Muscle of arm (tissue), 12 donors: Measurements from ENCODE around the gene POLR1G. TPM values are rescaled to one million over a fixed set of nuclear protein-coding genes. Genes with fewer than 3 reads are reported as not detected.

Source experiments
- DNase-seq: peaks from one replicate; pipeline ENCODE4 v3.0.0-alpha.2; 2013
- polyA plus RNA-seq, 12 donors: library from polyadenylated mRNA; unstranded; fragments of 120-200 nt; gene quantifications; one replicate each; pipeline ENCODE4 v1.2.1, GENCODE V29; 2013; ENCODE audit not compliant: insufficient read length in 12 of 12

The POLR1G gene
- polyA plus RNA-seq, 12 donors, result 2.9 to 22.4 (median 3.8) TPM; not detected in 1

DNA sequence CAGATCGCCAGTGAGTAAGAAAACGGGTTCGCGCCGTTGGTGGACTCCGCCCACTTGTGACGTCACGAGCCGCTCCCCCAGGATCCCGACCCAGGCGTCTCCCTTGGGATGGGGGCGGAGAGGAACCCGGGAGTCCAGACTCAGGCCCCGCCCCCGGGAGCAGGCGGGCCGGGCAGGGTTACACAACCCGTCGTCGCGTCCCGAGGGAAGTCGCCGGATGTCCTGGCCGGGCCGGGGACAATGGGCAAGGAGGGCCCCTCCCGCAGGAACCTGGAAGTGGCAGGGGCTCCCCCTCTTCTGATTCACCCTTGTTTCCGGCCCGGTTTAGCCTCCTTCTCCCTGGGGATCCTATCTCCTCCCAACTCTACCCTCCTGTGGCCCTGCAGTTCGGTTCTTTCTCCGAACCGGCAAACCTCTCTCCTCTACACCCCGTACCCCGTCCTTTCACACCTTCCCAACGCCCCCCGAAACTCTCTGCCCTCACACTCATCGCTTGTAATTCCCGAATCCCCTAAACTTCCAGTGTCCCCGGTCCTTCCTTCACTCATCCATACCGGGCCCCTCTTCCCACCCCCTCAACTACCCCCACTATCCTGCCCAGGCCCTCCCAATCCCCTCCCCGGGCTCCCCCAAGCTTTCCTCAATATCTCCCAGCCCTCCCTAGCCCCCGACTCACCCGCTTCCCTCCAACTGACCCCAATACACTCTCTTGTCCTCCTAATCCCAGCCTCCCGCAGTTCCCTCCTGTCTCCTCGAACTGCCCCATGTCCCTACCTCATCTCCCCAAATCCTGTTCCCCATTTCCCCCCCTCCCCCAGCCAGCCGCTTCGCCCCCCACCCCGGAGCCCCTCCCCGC lies 37.2 kb downstream of the POLR1G start:
- DNase-seq, result peak; percentile 80

DNA sequence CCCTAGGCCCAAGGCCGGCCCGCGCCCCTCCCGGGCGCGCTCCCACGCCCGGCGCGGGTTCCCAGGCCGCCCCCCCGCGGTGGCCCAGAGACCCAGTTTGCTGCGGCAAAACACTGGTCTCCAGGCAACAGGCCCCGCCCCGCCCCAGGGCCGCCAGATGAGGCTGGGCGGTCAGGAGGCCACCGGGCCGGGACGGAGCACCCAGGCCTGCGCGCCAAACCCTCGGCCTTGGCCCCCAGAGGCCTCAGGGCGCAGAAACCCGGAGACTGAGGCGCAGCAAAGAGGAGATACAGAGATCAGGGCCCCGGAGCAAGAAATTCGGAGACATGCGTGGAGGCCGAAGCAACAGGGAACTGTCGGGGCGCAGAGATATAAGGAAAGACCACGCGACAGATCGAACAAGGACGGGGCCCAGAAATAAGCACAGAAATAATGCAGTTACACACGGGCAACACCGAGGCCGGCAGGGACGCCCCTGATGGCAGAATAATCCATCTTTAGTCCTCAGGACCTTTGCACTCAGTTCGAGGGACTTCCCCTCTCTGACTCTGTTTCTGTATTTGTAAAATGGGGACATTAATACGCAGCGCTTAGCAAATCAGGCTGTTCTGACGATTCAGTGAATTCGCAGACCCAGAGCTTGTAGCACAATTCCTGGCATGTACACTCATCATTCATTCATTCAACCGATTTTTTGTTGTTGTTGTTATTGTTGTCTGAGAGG lies 38.0 kb downstream of the POLR1G start:
- DNase-seq, result peak; percentile 94

- no peak for DNase-seq
These were observed 38.7 kb downstream of the POLR1G start for GRCh38 chr19:45445139-45445538.

DNA sequence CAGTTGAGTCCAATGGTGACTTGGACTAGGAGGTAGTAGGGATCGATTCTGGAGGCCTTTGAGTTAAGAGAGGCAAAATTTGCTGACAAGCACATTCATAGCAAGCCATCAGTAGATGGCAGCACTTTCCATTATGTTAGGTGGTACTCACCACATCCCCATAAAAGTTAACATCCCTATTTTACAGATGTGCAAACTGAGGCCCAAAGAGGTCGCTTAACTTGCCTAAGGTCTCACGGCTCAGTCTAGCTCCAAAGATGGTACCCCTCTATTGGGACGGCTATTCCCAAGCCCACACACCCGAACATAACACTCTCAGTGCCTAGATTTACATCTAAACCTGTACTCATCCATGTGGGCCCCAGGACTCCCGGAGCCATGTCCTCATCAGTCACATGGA lies 39.9 kb downstream of the POLR1G start:
- no peak for DNase-seq

- DNase-seq, result no peak
These were observed 40.5 kb downstream of the POLR1G start for GRCh38 chr19:45446944-45447343.

- no peak for DNase-seq
These were observed 41.9 kb downstream of the POLR1G start for GRCh38 chr19:45448425-45448756.

DNA sequence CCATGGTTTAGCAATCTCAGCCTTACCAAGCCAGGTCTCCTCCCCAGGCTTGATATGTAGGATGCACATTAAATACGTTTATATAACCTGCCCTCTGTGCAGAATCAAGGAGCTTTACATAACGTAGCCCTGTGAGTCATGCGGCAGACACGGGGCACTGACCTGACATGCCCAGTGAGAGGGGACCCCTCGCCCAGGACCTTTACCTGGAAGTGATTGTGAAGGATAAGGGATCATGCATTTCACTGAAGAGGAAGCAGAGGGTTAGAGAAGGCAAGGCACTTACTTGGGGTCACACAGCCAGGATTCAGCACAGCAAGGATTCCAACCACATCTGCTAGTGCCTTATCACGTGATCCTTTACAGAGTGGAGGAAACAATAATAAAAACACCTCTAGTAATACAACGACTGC lies 42.4 kb downstream of the POLR1G start:
- no peak for DNase-seq

DNA sequence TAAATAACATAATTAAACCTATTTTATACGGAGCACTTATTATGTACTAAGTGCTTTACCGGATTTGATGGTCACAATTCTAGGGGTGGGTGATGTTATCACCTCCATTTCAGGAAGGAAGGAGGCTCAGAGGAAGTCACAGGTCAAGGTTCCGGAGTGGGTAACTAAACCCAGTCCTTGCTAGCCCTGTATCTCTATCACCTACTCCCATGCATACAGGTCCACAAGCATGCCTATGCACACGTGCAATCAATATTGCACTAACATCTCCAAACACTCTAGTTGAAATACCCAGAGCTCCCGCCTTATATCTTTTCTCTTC lies 43.5 kb downstream of the POLR1G start:
- no peak for DNase-seq

GRCh38 chr19:45451131-45451849 lies 44.8 kb downstream of the POLR1G start:
- DNase-seq, result peak; percentile 66

DNA sequence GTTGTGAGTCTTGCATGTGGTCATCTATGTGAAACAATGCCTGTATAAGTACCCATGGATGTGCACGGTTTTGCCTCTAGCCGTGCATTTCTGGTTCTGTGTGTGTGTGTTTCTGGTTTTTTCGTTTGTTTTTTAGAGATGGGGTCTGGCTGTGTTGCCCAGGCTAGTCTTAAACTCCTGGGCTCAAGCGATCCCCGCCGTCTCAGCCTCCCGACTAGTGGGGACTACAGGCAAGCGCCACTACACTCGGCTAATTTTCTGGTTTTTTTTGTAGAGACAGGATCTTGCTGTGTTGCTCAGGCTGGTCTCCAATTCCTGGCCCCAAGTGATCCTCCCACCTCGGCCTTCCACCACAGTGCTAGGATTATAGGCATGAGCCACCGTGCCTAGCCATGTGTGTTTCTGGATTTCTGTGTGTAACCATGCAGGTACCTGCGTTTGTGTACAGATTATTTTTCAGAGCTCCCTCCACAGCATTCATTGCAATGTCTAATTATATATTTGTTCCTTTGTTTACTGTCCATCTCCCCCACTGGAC lies 45.5 kb downstream of the POLR1G start:
- DNase-seq, result no peak

GRCh38 chr19:45455707-45456499 lies 49.5 kb downstream of the POLR1G start:
- DNase-seq, result peak; percentile 89

DNA sequence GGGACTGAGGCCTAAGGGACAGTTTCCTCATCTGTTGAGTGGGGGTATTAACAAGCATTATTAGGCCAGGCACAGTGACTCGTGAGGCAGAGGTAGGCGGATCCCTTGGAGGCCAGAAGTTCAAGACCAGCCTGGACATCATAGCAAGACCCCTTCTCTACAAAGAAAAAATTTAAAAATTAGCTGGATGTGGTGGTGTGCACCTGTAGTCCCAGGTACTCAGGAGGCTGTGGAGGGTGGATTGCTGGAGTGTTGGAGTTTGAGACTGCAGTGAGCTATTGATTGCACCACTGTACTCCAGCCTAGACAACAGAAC lies 50.0 kb downstream of the POLR1G start:
- no peak for DNase-seq

DNA sequence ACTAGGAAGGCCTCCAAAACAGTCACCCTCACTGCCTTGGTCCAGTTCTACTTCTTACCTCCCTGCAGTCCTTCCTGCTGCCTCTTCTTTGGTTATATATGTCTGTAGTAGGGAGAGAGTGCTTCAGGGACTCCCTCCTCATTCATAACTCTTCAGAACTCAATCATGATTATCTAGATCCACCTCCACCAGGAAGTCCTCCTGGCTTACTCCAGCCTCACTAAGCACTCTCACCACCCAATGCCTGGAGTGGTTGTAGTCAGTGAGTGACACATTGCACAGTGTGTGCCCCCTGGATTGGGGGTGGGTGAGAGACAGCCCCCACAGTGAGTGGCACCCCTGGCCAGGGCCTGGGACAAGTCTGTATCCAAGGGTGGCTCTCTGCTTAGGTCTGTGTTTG lies 51.3 kb downstream of the POLR1G start:
- DNase-seq, result no peak

Other genes with a start within 250 kb of the POLR1G start
- 1 to 10 TPM in 1 of 12 donors, under 1 TPM in 8, not detected in 3; 0.07 to 1.1 (median 0.12) TPM for gene NKPD1, start 245.7 kb upstream of the POLR1G start, polyA plus RNA-seq
- 10 to 100 TPM in 11 of 12 donors, not detected in 1; 15.1 to 89.5 (median 19.8) TPM for gene TRAPPC6A, start 228.4 kb upstream of the POLR1G start, polyA plus RNA-seq
- 1 to 10 TPM in 11 of 12 donors, not detected in 1; 5.2 to 9.1 (median 6.8) TPM for gene BLOC1S3, start 227.9 kb upstream of the POLR1G start, polyA plus RNA-seq
- gene EXOC3L2, start 161.2 kb upstream of the POLR1G start, polyA plus RNA-seq, result 1 to 10 TPM in 7 of 12 donors, under 1 TPM in 3, not detected in 2; 0.53 to 2.0 (median 1.1) TPM
- gene MARK4, start 155.4 kb upstream of the POLR1G start, polyA plus RNA-seq, result 10 to 100 TPM; 23.7 to 90.9 (median 30.3) TPM
- 1,000 to 10,000 TPM; 1,044 to 4,317 (median 2,408) TPM for gene CKM, start 83.8 kb upstream of the POLR1G start, polyA plus RNA-seq
- gene KLC3, start 65.9 kb upstream of the POLR1G start, polyA plus RNA-seq, result 10 to 100 TPM in 1 of 12 donors, 1 to 10 TPM in 2, under 1 TPM in 6, not detected in 3; 0.12 to 23.1 (median 0.25) TPM
- gene ERCC2, start 36.1 kb upstream of the POLR1G start, polyA plus RNA-seq, result 10 to 100 TPM in 11 of 12 donors, not detected in 1; 12.1 to 30.6 (median 15.7) TPM
- gene PPP1R13L, start 1.6 kb upstream of the POLR1G start, polyA plus RNA-seq, result 10 to 100 TPM in 3 of 12 donors, 1 to 10 TPM in 8, not detected in 1; 2.4 to 48.5 (median 4.8) TPM
- gene ERCC1, start 17.3 kb downstream of the POLR1G start, polyA plus RNA-seq, result 100 to 1,000 TPM in 1 of 12 donors, 10 to 100 TPM in 10, not detected in 1; 79.9 to 113 (median 92.3) TPM
- 100 to 1,000 TPM in 4 of 12 donors, 10 to 100 TPM in 8; 21.4 to 403 (median 87.6) TPM for gene FOSB, start 61.4 kb downstream of the POLR1G start, polyA plus RNA-seq
- gene RTN2, start 90.4 kb downstream of the POLR1G start, polyA plus RNA-seq, result 100 to 1,000 TPM in 8 of 12 donors, 10 to 100 TPM in 3, not detected in 1; 96.1 to 172 (median 118) TPM
- gene PPM1N, start 91.8 kb downstream of the POLR1G start, polyA plus RNA-seq, result 1 to 10 TPM in 3 of 12 donors, under 1 TPM in 6, not detected in 3; 0.34 to 1.8 (median 0.82) TPM
- 10 to 100 TPM in 11 of 12 donors, not detected in 1; 42.2 to 71.3 (median 52.1) TPM for gene VASP, start 100.8 kb downstream of the POLR1G start, polyA plus RNA-seq
- 1 to 10 TPM in 11 of 12 donors, not detected in 1; 6.0 to 9.8 (median 7.1) TPM for gene OPA3, start 178.2 kb downstream of the POLR1G start, polyA plus RNA-seq
- 1 to 10 TPM in 11 of 12 donors, not detected in 1; 2.3 to 8.4 (median 2.8) TPM for gene GPR4, start 195.6 kb downstream of the POLR1G start, polyA plus RNA-seq
- gene EML2, start 232.8 kb downstream of the POLR1G start, polyA plus RNA-seq, result 10 to 100 TPM in 5 of 12 donors, 1 to 10 TPM in 5, not detected in 2; 6.0 to 24.8 (median 9.9) TPM